AG09309 (cell line): ENCODE measurements around the gene SKA2.

Source experiments
- DNase-seq: peaks from one replicate; pipeline ENCODE4 v3.0.0-alpha.2; 2010; ENCODE audit warnings: low read depth
- H3K4me3 ChIP-seq: 2 replicates; pipeline ENCODE4 v1.5.1; 2011; ENCODE audit warnings: mild to moderate bottlenecking, low read depth, low read length, moderate library complexity; ENCODE audit not compliant: control insufficient read depth
- CTCF ChIP-seq: IDR thresholded peaks from 2 replicates; pipeline ENCODE4 v1.5.1; 2011; ENCODE audit warnings: mild to moderate bottlenecking, low read depth, low read length, inconsistent platforms; ENCODE audit not compliant: insufficient read depth, control insufficient read depth; ENCODE audit errors: missing control alignments

The SKA2 gene

GRCh38 chr17:59124665-59125064, 30.3 kb downstream of the SKA2 start:
- no peak for TF ChIP-seq CTCF
- H3K4me3 ChIP-seq = no peak overlapping the region
- DNase-seq = no peak

- H3K4me3 ChIP-seq = no peak overlapping the region
- TF ChIP-seq CTCF = no peak
- DNase-seq = no peak
These were observed 33.0 kb downstream of the SKA2 start for GRCh38 chr17:59121901-59122480.

- no peak for DNase-seq
- H3K4me3 ChIP-seq = no peak overlapping the region
- TF ChIP-seq CTCF = no peak
These were observed 39.5 kb downstream of the SKA2 start for GRCh38 chr17:59115474-59115873.

- no peak for TF ChIP-seq CTCF
These were observed 43.4 kb downstream of the SKA2 start for GRCh38 chr17:59111539-59111938.

GRCh38 chr17:59110973-59111372, 44.0 kb downstream of the SKA2 start:
- no peak for DNase-seq
- TF ChIP-seq CTCF = no peak

More at GRCh38 chr17:59111539-59111938, 43.4 kb downstream of the SKA2 start:
- no peak overlapping the region for H3K4me3 ChIP-seq
- no peak for DNase-seq

GRCh38 chr17:59108400-59109102, 46.4 kb downstream of the SKA2 start:
- no peak for DNase-seq
- no peak overlapping the region for H3K4me3 ChIP-seq
- no peak for TF ChIP-seq CTCF

More at GRCh38 chr17:59110973-59111372, 44.0 kb downstream of the SKA2 start:
- H3K4me3 ChIP-seq = no peak overlapping the region
